ENCODE results near the gene MYOZ3. TPM values are rescaled to one million over a fixed set of nuclear protein-coding genes. Genes with fewer than 3 reads are reported as not detected.

MYOZ3 gene
- total RNA-seq, 1 donor from 2014 or later = 2.6 TPM

GRCh38 chr5:150656191-150657132, 4.6 kb upstream of the MYOZ3 start:
- Mint-ChIP-seq H3K4me3 (peak overlapping the region; percentile 83), H3K27ac (ENCODE audit: unreplicated experiment) (no peak overlapping the region), H3K4me1 (peaks cover 26% of the 10 kb centered on the region), H3K9me3 (no peaks in the 10 kb centered on the region), H3K27me3 (ENCODE audit: low read depth) (peaks cover 13% of the 10 kb centered on the region), H3K36me3 (ENCODE audit: low read depth) (no peaks in the 10 kb centered on the region)
- peak; percentile 82 for DNase-seq (ENCODE audit: low read depth, low spot score)
- TF ChIP-seq CTCF (conservative IDR thresholded peaks at IDR 0.05) = peak; percentile 87

GRCh38 chr5:150658121-150658520, 2.9 kb upstream of the MYOZ3 start:
- Mint-ChIP-seq H3K9me3 (no peaks in the 10 kb centered on the region), H3K27me3 (ENCODE audit: low read depth) (peaks cover 23% of the 10 kb centered on the region), H3K27ac (ENCODE audit: unreplicated experiment) (no peak overlapping the region), H3K36me3 (ENCODE audit: low read depth) (no peaks in the 10 kb centered on the region), H3K4me3 (peak overlapping the region; percentile 54), H3K4me1 (peaks cover 13% of the 10 kb centered on the region)
- no peak for TF ChIP-seq CTCF (conservative IDR thresholded peaks at IDR 0.05)
- no peak for DNase-seq (ENCODE audit: low read depth, low spot score)

- peaks cover 10% of the 10 kb centered on the region for H3K4me1 Mint-ChIP-seq
- H3K9me3 Mint-ChIP-seq = no peaks in the 10 kb centered on the region
- DNase-seq (ENCODE audit: low read depth, low spot score) = no peak
- H3K36me3 Mint-ChIP-seq (ENCODE audit: low read depth) = no peaks in the 10 kb centered on the region
- H3K27me3 Mint-ChIP-seq (ENCODE audit: low read depth) = peaks cover 23% of the 10 kb centered on the region
- no peak overlapping the region for H3K27ac Mint-ChIP-seq (ENCODE audit: unreplicated experiment)
- no peak for TF ChIP-seq CTCF (conservative IDR thresholded peaks at IDR 0.05)
- H3K4me3 Mint-ChIP-seq = peak overlapping the region; percentile 50
Measured at GRCh38 chr5:150658699-150659265, 2.3 kb upstream of the MYOZ3 start.

GRCh38 chr5:150659360-150660107, 1.5 kb upstream of the MYOZ3 start:
- no peak for DNase-seq (ENCODE audit: low read depth, low spot score)
- Mint-ChIP-seq H3K4me1 (peaks cover 10% of the 10 kb centered on the region), H3K36me3 (ENCODE audit: low read depth) (no peaks in the 10 kb centered on the region), H3K27me3 (ENCODE audit: low read depth) (peaks cover 26% of the 10 kb centered on the region), H3K9me3 (no peaks in the 10 kb centered on the region), H3K4me3 (peak overlapping the region; percentile 54), H3K27ac (ENCODE audit: unreplicated experiment) (no peak overlapping the region)
- TF ChIP-seq CTCF (conservative IDR thresholded peaks at IDR 0.05) = no peak

GRCh38 chr5:150660108-150660831, 781 bp upstream of the MYOZ3 start:
- H3K27ac Mint-ChIP-seq (ENCODE audit: unreplicated experiment) = no peak overlapping the region
- H3K4me3 Mint-ChIP-seq = peak overlapping the region; percentile 54
- no peaks in the 10 kb centered on the region for H3K36me3 Mint-ChIP-seq (ENCODE audit: low read depth)
- DNase-seq (ENCODE audit: low read depth, low spot score) = no peak
- H3K9me3 Mint-ChIP-seq = no peaks in the 10 kb centered on the region
- peaks cover 14% of the 10 kb centered on the region for H3K4me1 Mint-ChIP-seq
- peaks cover 31% of the 10 kb centered on the region for H3K27me3 Mint-ChIP-seq (ENCODE audit: low read depth)
- TF ChIP-seq CTCF (conservative IDR thresholded peaks at IDR 0.05) = no peak

Data from neural crest cell (in vitro differentiated cells).